ENCODE measurements around the gene UTY.

UTY gene

DNA sequence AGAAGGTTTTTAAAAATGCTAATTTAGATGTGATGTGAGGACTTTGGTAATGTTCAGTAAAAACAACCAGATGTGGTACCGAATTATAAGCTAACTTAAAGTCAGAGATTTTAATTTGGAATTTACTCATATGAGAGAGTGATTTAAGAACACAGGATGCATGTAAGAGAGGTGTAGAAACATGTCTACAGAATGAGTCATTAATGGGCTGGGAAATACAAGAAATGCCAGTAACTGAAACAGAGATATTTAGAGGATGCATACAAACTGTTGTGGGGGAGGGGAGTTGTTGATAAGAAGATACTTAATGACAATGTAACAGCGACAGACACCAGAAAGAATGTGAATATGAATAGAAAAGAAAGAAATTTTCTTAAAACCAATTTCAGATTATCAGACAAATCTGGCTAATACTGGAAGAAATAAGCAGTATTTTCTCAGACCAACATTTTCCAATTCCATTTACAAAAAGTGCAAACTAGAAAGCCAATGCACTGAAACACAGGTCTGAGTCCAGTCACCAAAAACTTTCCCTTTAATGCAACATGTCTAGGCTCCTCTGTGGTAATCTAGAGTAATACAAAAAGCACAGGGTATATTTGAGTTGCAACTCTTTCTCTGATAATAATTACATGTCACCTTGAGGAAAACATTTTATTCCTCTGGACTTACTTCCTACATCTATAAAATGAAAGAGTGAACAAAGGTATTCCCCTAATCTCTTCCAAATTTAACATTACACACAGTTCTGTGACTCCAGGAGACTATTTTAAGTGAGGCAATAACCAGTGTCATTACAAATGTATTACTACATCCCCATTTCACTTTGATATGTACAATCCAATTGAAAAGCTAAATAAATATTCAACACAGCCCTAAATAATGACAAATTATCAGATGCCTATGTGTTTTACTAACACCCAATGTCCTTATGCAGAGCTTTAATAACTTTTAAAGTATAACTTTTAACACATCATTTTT, 117.9 kb downstream of the UTY start:
- H3K36me3 Mint-ChIP-seq (ENCODE audit: low read depth), result no peaks in the 10 kb centered on the region
- no peak overlapping the region for H3K27ac Mint-ChIP-seq
- DNase-seq, result no peak
- H3K9me3 Mint-ChIP-seq, result no peaks in the 10 kb centered on the region
- no peak overlapping the region for H3K4me3 Mint-ChIP-seq
- H3K27me3 Mint-ChIP-seq, result no peaks in the 10 kb centered on the region
- no peaks in the 10 kb centered on the region for H3K4me1 Mint-ChIP-seq (ENCODE audit: low read depth)

GRCh38 chrY:13351443-13351842, 128.4 kb downstream of the UTY start:
- H3K27me3 Mint-ChIP-seq, result no peaks in the 10 kb centered on the region
- H3K27ac Mint-ChIP-seq, result no peak overlapping the region
- H3K4me3 Mint-ChIP-seq, result no peak overlapping the region
- no peaks in the 10 kb centered on the region for H3K36me3 Mint-ChIP-seq (ENCODE audit: low read depth)
- H3K9me3 Mint-ChIP-seq, result no peaks in the 10 kb centered on the region
- DNase-seq, result no peak
- no peaks in the 10 kb centered on the region for H3K4me1 Mint-ChIP-seq (ENCODE audit: low read depth)

DNA sequence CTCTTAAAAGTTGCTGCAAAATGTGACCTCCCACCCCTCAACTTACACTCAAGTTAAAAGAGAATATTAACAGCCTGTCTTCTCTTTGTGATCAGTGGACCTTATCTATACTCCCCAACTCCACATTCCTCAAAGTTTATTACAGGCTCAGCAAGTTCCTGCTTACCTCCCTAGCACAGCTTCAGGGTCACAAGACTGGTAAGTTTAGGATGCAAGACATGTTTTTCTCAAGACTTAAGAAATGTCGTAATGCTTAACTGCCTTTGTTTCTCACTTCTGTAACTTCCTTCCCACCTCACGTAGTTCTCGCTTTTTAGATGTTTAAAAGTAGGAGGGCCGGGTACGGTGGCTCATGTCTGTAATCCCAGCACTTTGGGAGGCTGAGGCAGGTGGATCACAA, 132.7 kb downstream of the UTY start:
- no peaks in the 10 kb centered on the region for H3K9me3 Mint-ChIP-seq

GRCh38 chrY:13345549-13345948, 134.3 kb downstream of the UTY start:
- Mint-ChIP-seq H3K36me3 (ENCODE audit: low read depth) (no peaks in the 10 kb centered on the region), H3K27me3 (no peaks in the 10 kb centered on the region), H3K4me1 (ENCODE audit: low read depth) (no peaks in the 10 kb centered on the region), H3K4me3 (no peak overlapping the region), H3K27ac (no peak overlapping the region), H3K9me3 (no peaks in the 10 kb centered on the region)
- no peak for DNase-seq

More for the DNA sequence above, 132.7 kb downstream of the UTY start:
- Mint-ChIP-seq H3K36me3 (ENCODE audit: low read depth) (no peaks in the 10 kb centered on the region), H3K4me3 (no peak overlapping the region), H3K4me1 (ENCODE audit: low read depth) (no peaks in the 10 kb centered on the region), H3K27ac (no peak overlapping the region), H3K27me3 (no peaks in the 10 kb centered on the region)
- no peak for DNase-seq

- H3K27ac Mint-ChIP-seq, result no peak overlapping the region
- DNase-seq, result no peak
Measured at GRCh38 chrY:13343307-13343946, 136.4 kb downstream of the UTY start.

GRCh38 chrY:13339939-13340338, 139.9 kb downstream of the UTY start:
- no peaks in the 10 kb centered on the region for H3K4me1 Mint-ChIP-seq (ENCODE audit: low read depth)
- H3K4me3 Mint-ChIP-seq, result no peak overlapping the region
- no peaks in the 10 kb centered on the region for H3K27me3 Mint-ChIP-seq
- DNase-seq, result no peak
- H3K36me3 Mint-ChIP-seq (ENCODE audit: low read depth), result no peaks in the 10 kb centered on the region
- no peaks in the 10 kb centered on the region for H3K9me3 Mint-ChIP-seq
- no peak overlapping the region for H3K27ac Mint-ChIP-seq

More at GRCh38 chrY:13343307-13343946, 136.4 kb downstream of the UTY start:
- H3K4me1 Mint-ChIP-seq (ENCODE audit: low read depth), result no peaks in the 10 kb centered on the region
- H3K9me3 Mint-ChIP-seq, result no peaks in the 10 kb centered on the region
- H3K4me3 Mint-ChIP-seq, result no peak overlapping the region
- no peaks in the 10 kb centered on the region for H3K36me3 Mint-ChIP-seq (ENCODE audit: low read depth)
- no peaks in the 10 kb centered on the region for H3K27me3 Mint-ChIP-seq

GRCh38 chrY:13339381-13339780, 140.5 kb downstream of the UTY start:
- Mint-ChIP-seq H3K36me3 (ENCODE audit: low read depth) (no peaks in the 10 kb centered on the region), H3K4me3 (no peak overlapping the region), H3K27me3 (no peaks in the 10 kb centered on the region), H3K27ac (no peak overlapping the region), H3K4me1 (ENCODE audit: low read depth) (no peaks in the 10 kb centered on the region), H3K9me3 (no peaks in the 10 kb centered on the region)
- DNase-seq, result no peak

DNA sequence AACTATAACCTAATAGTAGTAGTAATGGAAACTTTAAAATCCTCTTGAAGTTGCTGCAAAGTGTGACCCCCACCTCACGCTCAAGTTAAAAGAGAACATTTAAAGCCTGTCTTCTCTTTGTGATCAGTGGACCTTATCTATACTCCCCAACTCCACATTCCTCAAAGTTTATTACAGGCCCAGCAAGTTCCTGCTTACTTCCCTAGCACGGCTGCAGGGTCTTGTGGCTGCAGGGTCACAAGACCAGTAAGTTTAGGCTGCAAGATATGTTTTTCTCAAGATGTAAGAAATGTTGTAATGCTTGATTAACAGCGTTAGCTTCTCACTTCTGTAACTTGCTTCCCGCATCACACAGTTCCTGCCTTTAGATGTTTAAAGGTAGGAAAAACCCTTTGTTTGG, 141.1 kb downstream of the UTY start:
- no peak for DNase-seq
- no peak overlapping the region for H3K27ac Mint-ChIP-seq
- no peak overlapping the region for H3K4me3 Mint-ChIP-seq
- H3K27me3 Mint-ChIP-seq, result no peaks in the 10 kb centered on the region
- no peaks in the 10 kb centered on the region for H3K36me3 Mint-ChIP-seq (ENCODE audit: low read depth)
- no peaks in the 10 kb centered on the region for H3K4me1 Mint-ChIP-seq (ENCODE audit: low read depth)
- H3K9me3 Mint-ChIP-seq, result no peaks in the 10 kb centered on the region

DNA sequence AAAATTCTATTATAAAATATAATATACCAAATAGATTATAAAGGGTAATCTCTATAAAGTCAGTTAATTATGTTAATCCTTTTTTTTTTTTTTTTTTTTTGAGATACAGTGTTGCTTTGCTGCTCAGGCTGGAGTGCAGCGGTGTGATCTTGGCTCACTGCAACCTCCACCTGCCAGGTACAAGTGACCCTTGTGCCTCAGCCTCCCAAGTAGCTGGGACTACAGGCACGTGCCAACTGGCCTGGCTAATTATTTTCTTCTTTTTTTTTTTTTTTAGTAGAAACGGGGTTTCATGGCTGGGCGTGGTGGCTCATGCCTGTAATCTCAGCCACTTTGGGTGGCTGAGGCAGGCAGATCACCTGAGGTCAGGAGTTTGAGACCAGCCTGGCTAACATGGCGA, 141.9 kb downstream of the UTY start:
- no peaks in the 10 kb centered on the region for H3K9me3 Mint-ChIP-seq
- no peak overlapping the region for H3K27ac Mint-ChIP-seq
- H3K4me1 Mint-ChIP-seq (ENCODE audit: low read depth), result no peaks in the 10 kb centered on the region
- no peaks in the 10 kb centered on the region for H3K27me3 Mint-ChIP-seq
- no peaks in the 10 kb centered on the region for H3K36me3 Mint-ChIP-seq (ENCODE audit: low read depth)
- H3K4me3 Mint-ChIP-seq, result no peak overlapping the region
- DNase-seq, result no peak

GRCh38 chrY:13333791-13334190, 146.0 kb downstream of the UTY start:
- no peak overlapping the region for H3K4me3 Mint-ChIP-seq
- DNase-seq, result no peak
- H3K27me3 Mint-ChIP-seq, result no peaks in the 10 kb centered on the region
- H3K27ac Mint-ChIP-seq, result no peak overlapping the region
- H3K36me3 Mint-ChIP-seq (ENCODE audit: low read depth), result no peaks in the 10 kb centered on the region
- H3K9me3 Mint-ChIP-seq, result no peaks in the 10 kb centered on the region
- H3K4me1 Mint-ChIP-seq (ENCODE audit: low read depth), result no peaks in the 10 kb centered on the region

- H3K36me3 Mint-ChIP-seq (ENCODE audit: low read depth), result no peaks in the 10 kb centered on the region
- no peak overlapping the region for H3K27ac Mint-ChIP-seq
- H3K4me1 Mint-ChIP-seq (ENCODE audit: low read depth), result no peaks in the 10 kb centered on the region
- no peaks in the 10 kb centered on the region for H3K27me3 Mint-ChIP-seq
- H3K9me3 Mint-ChIP-seq, result no peaks in the 10 kb centered on the region
- H3K4me3 Mint-ChIP-seq, result no peak overlapping the region
- DNase-seq, result no peak
Measured at GRCh38 chrY:13330651-13331050, 149.2 kb downstream of the UTY start.

DNA sequence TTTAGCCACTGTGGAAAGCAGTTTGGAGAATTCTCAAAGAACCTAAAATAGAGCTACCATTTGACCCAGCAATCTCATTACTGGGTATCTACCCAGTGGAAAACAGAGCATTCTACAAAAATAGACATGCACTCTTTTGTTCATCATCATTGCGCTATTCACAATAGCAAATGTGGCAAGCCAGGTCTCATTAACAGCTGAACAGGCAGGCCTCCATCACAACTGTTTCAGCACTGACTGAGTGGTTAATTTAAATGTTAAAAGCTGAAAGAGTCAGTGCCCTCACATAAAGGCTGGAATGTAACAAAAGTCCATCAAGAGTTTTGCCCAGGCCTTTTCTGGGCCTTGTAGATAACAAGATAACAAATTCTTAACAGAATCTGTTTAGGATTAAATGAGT, 166.9 kb downstream of the UTY start:
- no peaks in the 10 kb centered on the region for H3K36me3 Mint-ChIP-seq (ENCODE audit: low read depth)
- H3K4me1 Mint-ChIP-seq (ENCODE audit: low read depth), result no peaks in the 10 kb centered on the region

DNA sequence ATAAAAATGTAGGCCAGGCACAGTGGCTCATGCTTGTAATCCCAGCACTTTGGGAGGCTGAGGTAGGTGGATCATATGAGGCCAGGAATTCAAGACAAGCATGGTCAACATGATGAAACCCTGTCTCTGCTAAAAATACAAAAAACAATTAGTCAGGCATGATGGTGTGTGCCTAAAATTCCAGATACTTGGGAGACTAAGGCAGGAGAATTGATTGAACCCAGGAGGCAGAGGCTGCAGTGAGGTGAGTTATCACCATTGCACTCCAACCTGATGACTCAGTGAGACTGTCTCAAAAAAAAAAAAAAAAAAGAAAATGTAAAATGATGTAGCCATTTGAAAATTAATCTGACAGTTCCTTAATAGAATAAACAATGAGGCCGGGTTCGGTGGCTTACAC, 171.9 kb downstream of the UTY start:
- no peak for DNase-seq
- H3K4me1 Mint-ChIP-seq (ENCODE audit: low read depth), result no peaks in the 10 kb centered on the region
- no peaks in the 10 kb centered on the region for H3K9me3 Mint-ChIP-seq
- no peak overlapping the region for H3K27ac Mint-ChIP-seq
- H3K4me3 Mint-ChIP-seq, result no peak overlapping the region
- no peaks in the 10 kb centered on the region for H3K27me3 Mint-ChIP-seq
- no peaks in the 10 kb centered on the region for H3K36me3 Mint-ChIP-seq (ENCODE audit: low read depth)

More for the DNA sequence above, 166.9 kb downstream of the UTY start:
- DNase-seq, result no peak
- H3K4me3 Mint-ChIP-seq, result no peak overlapping the region
- no peaks in the 10 kb centered on the region for H3K27me3 Mint-ChIP-seq
- no peaks in the 10 kb centered on the region for H3K9me3 Mint-ChIP-seq
- no peak overlapping the region for H3K27ac Mint-ChIP-seq

GRCh38 chrY:13300795-13301194, 179.0 kb downstream of the UTY start:
- Mint-ChIP-seq H3K27ac (no peak overlapping the region), H3K27me3 (no peaks in the 10 kb centered on the region), H3K4me3 (no peak overlapping the region), H3K36me3 (ENCODE audit: low read depth) (no peaks in the 10 kb centered on the region), H3K4me1 (ENCODE audit: low read depth) (no peaks in the 10 kb centered on the region), H3K9me3 (no peaks in the 10 kb centered on the region)
- DNase-seq, result no peak

DNA sequence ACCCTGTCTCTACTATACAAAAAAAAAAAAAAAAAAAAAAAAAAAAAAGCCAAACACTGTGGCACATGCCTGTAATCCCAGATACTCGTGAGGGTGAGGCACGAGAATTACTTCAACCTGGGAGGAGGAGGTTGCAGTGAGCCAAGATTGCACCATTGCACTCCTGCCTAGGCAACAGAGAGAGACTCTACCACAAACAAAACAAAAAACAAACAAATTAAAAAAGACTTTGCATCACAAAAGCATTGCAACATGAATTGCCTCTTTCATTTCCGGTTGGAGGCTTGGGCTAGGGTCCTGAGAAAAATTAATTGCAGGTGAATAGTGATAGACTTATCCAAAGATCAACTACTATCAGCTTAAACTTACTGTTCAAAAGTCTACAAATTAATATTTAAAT, 180.4 kb downstream of the UTY start:
- Mint-ChIP-seq H3K27me3 (no peaks in the 10 kb centered on the region), H3K36me3 (ENCODE audit: low read depth) (no peaks in the 10 kb centered on the region), H3K4me3 (no peak overlapping the region), H3K9me3 (no peaks in the 10 kb centered on the region), H3K27ac (no peak overlapping the region), H3K4me1 (ENCODE audit: low read depth) (no peaks in the 10 kb centered on the region)
- DNase-seq, result no peak

Data from activated T-cell treated with anti-CD3 and anti-CD28 coated beads, Interleukin-2, amount 50 U/mL, for 24 hours (primary cell).